HG02973 (cell line): ENCODE data around the gene CNGB1.

Experiments used
- ATAC-seq: cut with Tn5 transposase; IDR thresholded peaks from one replicate; pipeline ENCODE4 v1.9.1; 2021; ENCODE audit warnings: moderate library complexity; ENCODE audit not compliant: unreplicated experiment

The CNGB1 gene

DNA sequence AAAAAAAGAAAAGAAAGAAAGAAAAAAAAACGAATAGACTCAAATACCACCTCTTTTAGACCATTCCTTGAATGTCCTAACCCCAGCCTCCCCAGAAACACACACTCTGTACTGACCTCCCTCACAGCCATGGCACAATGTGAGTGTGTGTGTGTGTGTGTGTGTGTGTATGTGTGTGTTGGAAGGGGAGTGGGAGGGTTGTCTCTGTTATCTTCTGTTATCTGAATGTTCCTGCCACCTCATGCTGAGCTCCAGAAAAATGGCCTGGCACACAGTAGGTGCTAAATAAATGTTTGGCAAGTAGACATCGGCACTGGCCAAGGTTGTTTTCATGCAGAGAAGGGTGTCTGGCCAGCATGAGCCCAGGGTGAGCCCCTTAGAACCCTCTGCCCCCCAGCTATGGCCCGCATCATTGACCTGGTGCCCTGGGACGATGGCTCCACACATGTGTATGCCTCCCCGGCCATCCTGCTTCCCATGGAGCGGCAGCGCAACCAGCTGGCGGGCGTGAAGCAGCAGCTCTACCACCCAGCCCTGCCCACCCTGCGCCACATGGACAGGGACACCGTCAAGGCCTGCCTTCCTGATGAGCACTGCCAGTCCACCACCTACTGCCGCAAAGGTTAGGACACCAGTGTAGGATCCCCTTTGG lies 6.6 kb upstream of the CNGB1 start:
- no peak for ATAC-seq

DNA sequence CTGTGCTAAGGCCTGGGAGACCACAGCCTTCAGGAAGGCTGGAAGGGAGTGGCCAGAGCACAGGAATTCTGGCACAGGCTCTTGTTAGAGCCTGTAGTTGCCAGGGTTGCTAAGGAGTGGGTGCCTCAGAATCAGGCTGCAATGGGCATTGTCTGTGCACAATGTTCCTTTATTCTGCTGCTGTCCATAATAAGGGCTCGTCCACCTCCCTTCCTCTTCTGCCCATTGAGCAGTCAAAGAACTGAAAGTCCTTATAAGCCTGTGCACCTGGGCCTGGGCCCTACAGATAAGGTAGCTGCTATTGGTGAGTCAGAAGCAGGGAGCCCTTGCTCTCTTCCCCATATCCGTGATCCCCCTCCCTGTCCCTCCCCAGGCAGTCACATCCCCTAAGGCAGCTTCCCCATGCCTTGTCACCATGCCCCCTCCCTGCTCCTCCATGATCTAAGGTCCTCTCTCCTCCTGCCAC lies 5.4 kb upstream of the CNGB1 start:
- no peak for ATAC-seq

DNA sequence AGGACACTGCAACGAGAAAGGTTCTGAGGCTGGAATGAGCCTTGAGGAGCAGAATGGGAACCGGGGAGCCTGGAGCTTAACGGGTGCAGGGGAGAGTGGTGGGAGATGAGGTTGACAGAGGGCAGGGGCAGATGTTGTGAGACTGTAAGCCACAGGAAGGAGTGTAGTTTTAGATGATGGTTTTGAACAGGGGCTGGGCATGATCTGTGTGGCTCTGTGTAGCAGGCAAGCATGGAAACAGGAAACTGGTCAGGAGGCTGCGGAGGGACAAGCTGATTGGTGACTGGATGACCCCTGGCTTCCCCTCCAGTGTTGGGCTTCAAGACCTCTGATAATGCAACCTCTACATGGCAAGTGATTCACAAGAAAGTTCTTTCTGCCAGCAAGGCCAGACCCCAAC lies 1.4 kb upstream of the CNGB1 start:
- no peak for ATAC-seq

DNA sequence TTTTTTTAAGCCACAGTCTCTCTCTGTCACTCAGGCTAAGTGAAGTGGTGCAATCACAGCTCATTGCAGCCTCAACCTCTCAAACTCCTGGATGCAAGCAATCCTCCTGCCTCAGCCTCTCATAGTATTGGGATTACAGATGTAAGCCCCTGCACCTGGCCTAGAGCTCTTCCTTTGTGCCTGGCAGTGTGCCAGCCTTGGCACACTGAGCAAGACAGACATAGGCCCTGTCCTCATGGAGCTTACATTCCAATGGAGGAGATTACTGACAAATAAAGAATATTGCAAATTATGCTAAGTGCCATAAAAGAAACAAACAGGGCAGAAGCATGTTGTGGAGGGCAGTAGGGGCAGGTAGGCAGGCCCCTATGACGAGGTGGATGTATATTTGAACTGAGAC lies 920 bp upstream of the CNGB1 start:
- ATAC-seq = no peak

DNA sequence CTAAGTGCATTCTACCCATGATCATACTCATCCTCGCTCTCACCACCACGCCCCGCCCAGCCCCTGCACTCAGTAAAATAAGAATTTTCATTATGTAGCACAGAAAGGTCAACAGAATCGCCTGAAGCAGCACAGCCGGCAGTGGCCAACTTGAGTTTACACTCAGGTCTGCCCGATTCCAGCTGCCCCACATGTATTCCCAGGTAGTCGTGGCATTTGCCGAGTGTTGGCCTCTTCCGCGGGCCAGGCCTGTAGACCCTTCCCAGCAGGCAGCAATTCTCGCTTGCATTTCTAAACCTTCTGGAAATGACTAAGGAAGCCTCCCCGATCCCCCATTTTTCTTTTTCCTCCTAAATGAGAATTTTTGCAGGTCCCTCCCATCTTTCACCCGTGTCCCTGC lies 609 bp downstream of the CNGB1 start:
- no peak for ATAC-seq

DNA sequence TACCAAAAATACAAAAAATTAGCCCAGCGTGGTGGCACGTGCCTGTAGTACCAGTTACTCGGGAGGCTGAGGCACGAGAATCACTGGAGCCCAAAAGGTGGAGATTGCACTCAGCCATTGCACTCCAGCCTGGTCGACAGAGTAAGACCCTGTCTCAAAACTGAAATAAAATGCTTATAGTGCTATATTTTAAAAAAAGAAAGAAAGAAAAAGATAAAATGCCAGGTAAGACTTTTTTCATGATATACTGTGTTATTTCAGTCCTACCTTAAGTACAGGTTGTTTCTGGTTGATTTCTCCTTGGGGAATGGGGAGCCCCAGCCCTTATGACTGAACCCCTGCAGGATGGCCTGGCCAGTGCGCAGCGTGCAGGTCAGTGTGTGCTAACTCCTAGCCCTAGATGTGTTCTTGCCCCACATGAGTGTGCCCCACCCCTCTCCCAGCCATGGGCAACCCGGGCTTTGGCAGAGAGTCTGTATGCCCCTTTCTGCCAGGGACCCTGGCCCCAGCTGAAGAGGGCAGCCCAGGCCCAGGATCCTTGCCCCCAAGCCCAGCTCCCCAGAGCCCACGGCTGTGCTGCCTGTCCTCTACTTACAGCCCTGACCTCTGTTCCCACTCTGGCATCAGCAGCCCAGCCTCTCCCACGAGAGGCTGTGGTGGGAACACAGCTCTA lies 1.3 kb downstream of the CNGB1 start:
- no peak for ATAC-seq

DNA sequence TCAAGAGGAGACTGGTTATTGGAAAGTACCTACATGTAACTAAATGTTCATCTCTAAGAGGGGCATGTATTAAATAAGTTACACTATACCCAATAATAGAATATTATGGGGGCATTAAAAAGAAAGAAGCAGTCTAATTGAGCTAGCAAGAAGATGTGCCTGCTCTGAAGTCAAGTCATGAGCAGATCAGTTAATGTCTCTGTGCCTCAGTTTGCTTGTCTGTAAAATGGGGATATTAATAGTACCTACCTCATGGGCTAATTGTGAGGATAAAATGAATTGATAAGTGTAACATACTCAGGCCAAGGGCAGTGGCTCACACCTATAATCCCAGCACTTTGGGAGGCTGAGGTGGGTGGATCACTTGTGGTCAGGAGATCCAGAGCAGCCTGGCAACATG lies 3.0 kb downstream of the CNGB1 start:
- ATAC-seq = no peak

DNA sequence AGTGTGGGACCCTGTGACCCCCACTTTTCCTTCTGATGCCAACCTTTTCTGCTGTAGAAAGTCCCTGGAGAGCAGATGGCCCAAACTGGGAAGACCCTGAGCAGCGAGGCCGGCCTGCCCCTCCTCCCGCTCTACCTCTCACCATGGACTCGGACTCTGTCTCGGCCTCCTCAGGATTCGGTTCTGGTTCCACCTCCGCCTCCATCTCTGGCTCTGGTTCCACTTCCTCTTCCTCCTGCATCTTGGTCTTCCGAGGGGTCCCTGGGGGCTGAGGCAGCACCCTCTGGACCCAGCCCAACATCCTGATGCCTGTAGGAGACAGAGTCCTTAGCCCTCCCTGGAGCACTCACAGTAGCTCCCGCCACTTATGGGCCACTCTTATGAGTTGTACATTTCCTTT lies 3.9 kb downstream of the CNGB1 start:
- no peak for ATAC-seq

DNA sequence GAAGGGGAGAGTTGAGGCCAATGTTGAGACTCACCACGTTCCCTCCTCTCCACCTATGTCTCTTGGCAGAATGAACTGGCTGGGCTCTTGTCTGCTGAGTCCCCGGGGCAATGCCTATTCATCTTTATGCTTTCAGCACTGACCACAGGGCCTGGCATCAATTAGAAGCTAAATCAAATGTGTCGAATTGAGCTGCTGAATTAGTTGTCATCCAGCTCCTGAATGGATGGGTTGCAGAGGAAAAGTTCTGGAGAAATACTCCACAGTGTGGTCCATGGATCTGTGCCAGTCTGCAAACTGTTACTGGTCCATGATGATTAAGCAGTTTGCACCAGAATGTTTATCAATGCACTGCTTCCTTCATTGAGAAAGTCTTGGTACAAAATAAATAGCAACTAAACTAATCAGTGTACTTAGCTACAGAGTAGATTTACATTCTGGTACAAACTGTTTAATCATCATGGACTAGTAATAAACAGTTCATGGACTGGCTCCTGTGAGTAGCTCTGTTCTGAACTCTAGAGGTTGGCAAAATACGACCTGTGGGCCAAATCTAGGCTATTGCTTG lies 4.6 kb downstream of the CNGB1 start:
- no peak for ATAC-seq

DNA sequence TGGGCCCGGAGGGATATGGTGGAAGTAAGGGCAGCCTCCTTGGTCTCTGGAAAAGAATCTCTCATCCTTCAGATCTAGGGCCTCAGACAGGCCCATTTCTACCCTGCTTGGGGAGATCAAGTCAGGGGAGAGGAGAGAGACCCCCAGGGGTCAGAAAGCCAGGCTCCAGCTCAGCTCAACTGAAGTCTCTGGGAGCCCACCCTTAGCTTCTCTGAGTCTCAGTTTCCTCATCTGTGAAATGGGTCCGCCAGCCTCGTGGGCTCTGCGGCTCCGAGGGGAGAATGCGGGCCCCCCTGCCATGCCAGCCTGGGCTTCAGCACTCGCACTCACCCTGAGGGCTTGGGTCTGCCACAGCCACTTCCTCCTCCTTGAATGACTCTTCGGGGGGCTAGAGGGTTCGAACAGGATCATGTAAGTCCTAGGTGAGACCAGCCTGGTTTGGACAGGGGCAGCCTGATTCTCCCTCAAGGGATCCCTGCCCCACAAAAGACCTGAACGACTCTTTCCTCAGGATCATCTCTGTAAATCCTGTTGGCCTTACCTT lies 6.7 kb downstream of the CNGB1 start:
- ATAC-seq = no peak

DNA sequence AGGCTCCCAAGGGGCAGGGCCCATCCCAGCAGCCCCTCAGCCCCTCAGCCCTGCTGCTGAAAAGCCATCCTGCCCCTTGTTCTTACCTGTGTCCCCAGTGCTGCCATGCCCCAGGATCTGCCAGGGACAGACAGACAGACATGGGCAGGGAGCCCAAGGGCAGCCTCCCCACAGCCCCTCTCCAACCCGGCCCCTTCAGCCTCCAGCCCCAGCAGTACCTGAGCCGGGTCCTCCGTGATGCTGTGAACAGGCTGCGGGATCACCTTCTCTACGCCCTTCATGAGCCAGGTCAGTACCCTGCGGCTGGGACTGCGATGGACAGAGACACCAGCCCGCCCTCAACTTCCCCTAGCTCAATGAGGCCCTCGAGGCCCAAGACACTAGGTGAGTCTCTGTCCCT lies 8.2 kb downstream of the CNGB1 start:
- ATAC-seq = no peak

DNA sequence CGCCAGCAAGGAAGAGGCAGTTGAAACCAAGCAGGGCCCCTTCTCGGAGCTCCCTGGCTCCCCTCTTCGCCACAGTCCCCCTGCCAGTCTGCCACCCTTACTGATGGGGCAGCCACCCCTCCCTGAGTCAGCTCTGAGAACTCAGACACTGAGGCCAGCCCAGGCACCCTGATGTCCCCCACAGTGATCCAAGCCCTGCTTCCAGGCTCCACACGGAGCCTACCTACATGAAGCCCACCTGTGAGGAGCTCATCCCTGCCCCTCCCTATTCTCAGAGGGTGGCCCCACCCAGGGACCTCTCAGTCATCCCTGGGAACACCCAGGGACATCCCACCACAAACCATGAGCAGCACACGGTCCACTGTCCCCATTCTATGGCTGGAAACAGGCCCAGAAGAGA lies 8.9 kb downstream of the CNGB1 start:
- no peak for ATAC-seq

DNA sequence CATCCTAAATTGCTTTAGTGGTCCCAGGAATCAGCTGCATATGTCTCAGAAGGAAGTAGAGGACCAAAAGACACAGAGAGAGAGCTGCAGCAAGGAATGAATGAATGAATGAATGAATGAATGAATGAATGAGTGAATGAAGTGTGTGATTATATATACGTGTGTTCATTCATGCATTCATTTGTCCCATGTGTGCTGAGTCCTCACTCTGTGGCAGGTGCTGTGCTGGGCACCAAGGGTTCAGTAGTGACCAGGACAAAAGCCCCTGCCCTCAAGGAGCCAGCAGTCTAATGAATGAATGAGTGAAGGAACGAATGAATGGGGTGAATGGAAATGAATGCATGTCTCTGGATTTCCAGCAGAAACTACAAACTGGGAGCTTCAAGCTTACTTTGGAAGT lies 9.4 kb downstream of the CNGB1 start:
- no peak for ATAC-seq

DNA sequence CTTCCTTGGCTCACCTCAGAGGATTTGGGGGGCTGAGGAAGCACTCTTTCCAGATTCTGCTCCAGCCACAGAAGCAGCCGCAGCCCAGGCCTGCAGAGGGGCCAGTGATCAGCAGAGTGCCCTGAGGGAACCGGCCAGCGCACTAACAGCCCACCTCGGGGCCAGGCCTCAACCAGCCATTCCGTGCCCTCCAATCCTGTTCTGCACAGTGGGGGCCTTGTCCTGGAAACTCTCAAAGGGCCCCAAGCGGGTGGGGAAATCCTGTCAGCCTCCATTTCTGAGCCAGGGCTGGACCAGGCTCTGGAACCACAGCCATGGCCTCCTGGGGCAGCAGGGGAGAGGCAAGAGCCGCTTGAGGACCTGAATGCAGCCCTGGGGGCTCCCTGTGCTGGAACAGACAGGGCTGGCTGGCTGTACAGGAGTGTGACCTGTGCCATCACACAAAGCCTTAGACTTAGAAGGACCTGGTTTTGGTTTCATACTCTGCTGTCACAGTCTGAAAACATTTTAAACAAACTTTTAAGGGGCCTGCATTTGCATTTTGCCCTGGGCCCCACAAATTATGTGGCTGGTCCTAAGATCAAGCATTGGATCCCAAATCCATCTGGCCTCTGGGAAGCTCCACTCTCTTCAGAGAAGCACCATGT lies 10.0 kb downstream of the CNGB1 start:
- no peak for ATAC-seq

DNA sequence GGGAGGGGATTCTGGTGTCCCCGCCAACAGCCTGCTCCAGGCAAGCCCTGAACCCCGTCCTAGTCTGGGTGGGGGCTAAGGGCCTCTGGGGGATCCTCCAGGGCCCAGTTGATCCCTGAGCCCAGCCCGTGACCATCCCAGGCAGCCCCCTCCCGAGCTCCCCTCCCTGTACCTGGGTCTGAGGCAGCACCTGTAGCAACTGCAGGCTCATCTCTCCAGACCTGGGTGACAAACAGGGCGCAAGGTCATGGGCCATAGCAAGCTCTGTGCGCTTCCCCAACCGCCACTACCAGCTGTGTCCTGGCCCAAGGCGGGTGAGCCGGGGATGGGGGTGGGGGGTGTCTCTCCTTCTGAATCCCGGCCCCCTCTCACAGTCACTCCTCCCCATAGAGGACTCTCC lies 10.6 kb downstream of the CNGB1 start:
- ATAC-seq = no peak

DNA sequence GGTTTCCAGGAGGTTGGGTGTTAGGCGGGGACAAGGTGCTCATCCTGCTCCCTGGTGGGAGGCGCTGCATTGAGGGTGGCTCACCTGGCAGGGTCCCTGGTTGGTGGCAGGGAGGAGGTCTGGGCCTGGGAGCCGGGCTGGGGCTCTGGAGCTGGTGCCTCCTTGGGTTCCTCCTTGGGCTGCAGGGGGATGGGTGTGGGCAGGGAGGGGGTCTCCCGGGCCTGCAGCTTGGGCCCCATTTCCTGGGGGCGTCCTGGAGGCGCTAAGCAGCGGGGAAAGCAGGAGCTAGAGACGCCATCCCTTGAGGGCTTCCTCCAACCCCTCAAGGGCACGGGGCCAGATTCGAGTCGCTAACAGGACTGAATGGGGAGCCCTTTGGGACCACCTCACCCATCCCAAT lies 11.1 kb downstream of the CNGB1 start:
- ATAC-seq = no peak

DNA sequence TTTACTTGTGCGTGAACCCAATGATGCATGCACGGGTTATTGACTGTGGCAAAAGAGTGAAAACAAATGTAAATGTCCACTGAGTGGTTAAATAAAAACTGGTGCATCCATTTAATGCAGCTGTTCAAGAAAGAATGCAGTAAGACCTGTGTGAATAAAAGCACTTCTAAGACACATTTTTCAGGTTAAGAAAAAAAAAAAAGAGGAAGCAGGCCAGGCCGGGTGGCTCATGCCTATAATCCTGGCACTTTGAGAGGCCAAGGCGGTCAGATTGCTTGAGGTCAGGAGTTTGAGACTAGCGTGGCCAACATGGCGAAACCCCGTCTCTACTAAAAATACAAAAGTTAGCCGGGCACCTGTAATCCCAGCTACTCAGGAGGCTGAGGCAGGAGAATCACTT lies 11.8 kb downstream of the CNGB1 start:
- ATAC-seq = no peak

DNA sequence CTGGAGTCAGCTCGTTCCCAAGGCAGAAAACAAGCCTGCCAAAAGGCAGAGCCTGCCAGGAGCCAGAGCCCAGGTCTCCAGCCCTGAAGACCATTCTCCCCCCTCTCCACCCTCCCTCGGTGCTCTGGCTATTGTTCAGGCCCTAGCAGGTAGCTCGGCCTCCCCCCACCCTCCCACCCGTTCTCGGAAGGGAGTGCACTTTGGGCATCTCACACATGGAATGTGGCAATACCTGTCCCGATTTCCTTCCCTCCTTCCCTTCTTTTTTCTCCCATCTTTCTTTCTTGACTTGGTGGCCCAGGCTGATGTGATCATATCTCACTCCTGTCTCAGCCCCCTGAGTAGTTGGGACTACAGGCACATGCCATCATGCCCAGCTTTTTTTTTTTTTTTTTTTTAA lies 12.4 kb downstream of the CNGB1 start:
- no peak for ATAC-seq

DNA sequence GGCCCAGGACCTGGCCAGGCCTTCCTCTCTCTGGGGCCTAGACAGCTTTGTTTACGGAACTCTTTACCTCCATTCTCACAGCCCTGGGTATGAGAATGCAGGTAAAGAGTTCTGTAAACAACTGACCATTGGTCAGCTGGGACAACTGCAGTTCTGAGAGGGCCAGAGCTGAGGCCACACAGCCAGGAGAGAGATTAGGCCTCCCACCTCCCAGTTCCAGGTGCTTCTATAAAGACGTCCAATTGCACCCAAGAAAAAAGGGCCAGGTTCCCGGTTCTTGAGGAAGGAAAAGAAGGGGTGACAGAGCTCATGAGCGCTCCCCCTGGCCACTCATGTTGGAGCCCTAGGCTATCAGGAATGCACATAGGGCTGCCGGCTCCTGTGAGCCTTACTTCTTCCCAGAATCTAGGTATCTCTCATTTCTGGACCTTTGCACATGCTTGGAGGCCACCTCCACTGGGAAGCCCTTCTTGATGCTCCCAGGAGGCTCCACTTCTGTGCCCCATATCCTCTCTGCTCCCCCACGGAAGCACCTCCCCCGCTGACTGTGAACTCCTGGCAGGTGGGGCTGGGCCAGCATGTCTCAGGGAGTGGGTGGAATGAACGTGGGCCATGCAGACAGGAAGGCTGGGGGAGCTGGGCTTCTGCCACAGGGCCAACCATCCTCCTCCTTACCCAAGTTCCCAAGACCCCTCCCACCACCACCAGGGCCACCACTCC lies 13.1 kb downstream of the CNGB1 start:
- ATAC-seq = no peak

DNA sequence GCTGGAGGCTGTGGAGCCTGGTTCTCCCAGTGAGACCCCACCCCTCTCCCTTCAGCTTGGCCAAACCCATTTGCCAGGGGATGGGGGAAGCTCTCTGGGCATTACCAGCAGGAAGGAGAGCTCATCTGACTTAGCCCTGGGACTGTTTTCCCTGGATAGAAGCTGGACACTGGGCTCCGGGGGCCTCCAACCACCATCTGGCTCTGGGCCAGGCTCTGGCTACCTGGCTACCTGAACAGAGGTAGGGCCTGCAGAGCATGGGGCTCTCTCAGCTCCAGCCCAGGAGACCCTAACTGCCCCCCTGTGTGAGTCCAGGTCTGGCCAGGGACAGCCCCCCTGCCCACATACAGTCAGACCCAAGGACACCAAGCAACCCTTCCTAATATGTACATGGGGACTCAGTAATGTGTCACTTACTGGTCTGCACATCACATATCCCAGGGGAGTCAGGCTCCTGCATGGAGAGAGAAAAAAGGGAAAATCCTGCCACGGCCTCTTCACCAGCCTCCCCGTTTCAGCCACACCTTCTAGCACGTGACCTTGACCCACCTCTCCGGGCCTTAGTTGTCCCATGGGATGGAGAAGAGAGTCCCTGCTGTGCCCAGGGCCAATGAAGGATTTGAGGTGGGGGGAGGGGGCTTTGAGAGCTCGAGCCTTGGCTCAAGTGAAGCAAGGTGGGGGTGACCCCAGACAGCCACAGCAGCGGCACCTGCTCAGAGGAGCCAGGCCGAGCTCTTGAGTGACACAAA lies 13.8 kb downstream of the CNGB1 start:
- ATAC-seq = no peak
